MG63 (cell line): ENCODE results near the gene TMEM150B. TPM values are rescaled to one million over a fixed set of nuclear protein-coding genes. Genes with fewer than 3 reads are reported as not detected.

Experiments
- DNase-seq: peaks from one replicate; pipeline ENCODE4 v3.0.0-alpha.2; 2020
- H3K27me3 ChIP-seq: fragments of 250-450 bp; sonication (Bioruptor Pico); 2 replicates; pipeline ENCODE4 v1.5.1; 2020; ENCODE audit warnings: mild to moderate bottlenecking, moderate library complexity
- H3K36me3 ChIP-seq: fragments of 250-450 bp; sonication (Bioruptor Pico); 2 replicates; pipeline ENCODE4 v1.5.1; 2020; ENCODE audit warnings: mild to moderate bottlenecking, moderate library complexity
- H3K4me3 ChIP-seq: fragments of 250-450 bp; sonication (Bioruptor Pico); 2 replicates; pipeline ENCODE4 v1.5.1; 2020; ENCODE audit warnings: mild to moderate bottlenecking, moderate library complexity
- H3K9me3 ChIP-seq: fragments of 250-450 bp; sonication (Bioruptor Pico); 2 replicates; pipeline ENCODE4 v1.5.1; 2020; ENCODE audit warnings: mild to moderate bottlenecking, moderate library complexity
- total RNA-seq: library from RNA; depleted of rRNA; stranded (reverse); fragments of >200 nt; shearing (Covaris generic); gene quantifications from 2 replicates; pipeline ENCODE4 v1.2.3, GENCODE V29; 2014; ENCODE audit warnings: low replicate concordance

Gene TMEM150B
- total RNA-seq, 1 experiment from 2014 or later: not detected

GRCh38 chr19:55358943-55359908, 34.1 kb upstream of the TMEM150B start:
- no peak overlapping the region for H3K4me3 ChIP-seq
- DNase-seq: no peak
- no peaks in the 10 kb centered on the region for H3K36me3 ChIP-seq
- H3K9me3 ChIP-seq: no peaks in the 10 kb centered on the region
- H3K27me3 ChIP-seq: peaks cover 29% of the 10 kb centered on the region

- H3K36me3 ChIP-seq: no peaks in the 10 kb centered on the region
- peaks cover 37% of the 10 kb centered on the region for H3K27me3 ChIP-seq
- no peaks in the 10 kb centered on the region for H3K9me3 ChIP-seq
- DNase-seq: no peak
- H3K4me3 ChIP-seq: no peak overlapping the region
Measured at GRCh38 chr19:55358493-55358892, 33.4 kb upstream of the TMEM150B start.

- no peak overlapping the region for H3K4me3 ChIP-seq
- H3K36me3 ChIP-seq: no peaks in the 10 kb centered on the region
- no peaks in the 10 kb centered on the region for H3K9me3 ChIP-seq
- DNase-seq: no peak
- H3K27me3 ChIP-seq: peaks cover 56% of the 10 kb centered on the region
Measured at GRCh38 chr19:55355213-55355821, 30.2 kb upstream of the TMEM150B start.

GRCh38 chr19:55354698-55355212, 29.6 kb upstream of the TMEM150B start, which contains the start of gene COX6B2:
Gene COX6B2, minus strand, starts transcription at chr19:55354719. Its CDS starts 198 bp downstream, at chr19:55354521.
- Histone ChIP-seq H3K36me3 (no peaks in the 10 kb centered on the region), H3K9me3 (no peaks in the 10 kb centered on the region), H3K27me3 (peaks cover 56% of the 10 kb centered on the region), H3K4me3 (peak within 1 kb of the TSS; percentile 36)
- no peak for DNase-seq

GRCh38 chr19:55353803-55354697, 28.9 kb upstream of the TMEM150B start:
- peaks cover 56% of the 10 kb centered on the region for H3K27me3 ChIP-seq
- no peaks in the 10 kb centered on the region for H3K36me3 ChIP-seq
- DNase-seq: peak; percentile 38
- H3K4me3 ChIP-seq: peak overlapping the region; percentile 36
- no peaks in the 10 kb centered on the region for H3K9me3 ChIP-seq

- H3K27me3 ChIP-seq: peaks cover 56% of the 10 kb centered on the region
- no peaks in the 10 kb centered on the region for H3K9me3 ChIP-seq
- no peak for DNase-seq
Measured at GRCh38 chr19:55353356-55353802, 28.2 kb upstream of the TMEM150B start.

GRCh38 chr19:55352549-55353145, 27.5 kb upstream of the TMEM150B start:
- Histone ChIP-seq H3K4me3 (no peak overlapping the region), H3K27me3 (peaks cover 55% of the 10 kb centered on the region), H3K36me3 (no peaks in the 10 kb centered on the region; the same call in 1 of the 2 replicates), H3K9me3 (no peaks in the 10 kb centered on the region)
- DNase-seq: no peak

More at GRCh38 chr19:55353356-55353802, 28.2 kb upstream of the TMEM150B start:
- Histone ChIP-seq H3K36me3 (no peaks in the 10 kb centered on the region; the same call in 1 of the 2 replicates), H3K4me3 (peak overlapping the region; percentile 36)

GRCh38 chr19:55352040-55352439, 26.9 kb upstream of the TMEM150B start:
- no peaks in the 10 kb centered on the region; the same call in 1 of the 2 replicates for H3K36me3 ChIP-seq
- no peak overlapping the region for H3K4me3 ChIP-seq
- H3K27me3 ChIP-seq: peaks cover 49% of the 10 kb centered on the region
- DNase-seq: no peak
- H3K9me3 ChIP-seq: no peaks in the 10 kb centered on the region

- peaks cover 4% of the 10 kb centered on the region; the same call in 1 of the 2 replicates for H3K36me3 ChIP-seq
- H3K27me3 ChIP-seq: peaks cover 38% of the 10 kb centered on the region
- no peaks in the 10 kb centered on the region for H3K9me3 ChIP-seq
- DNase-seq: no peak
- H3K4me3 ChIP-seq: no peak overlapping the region
Measured at GRCh38 chr19:55350620-55351315, 25.6 kb upstream of the TMEM150B start.

- H3K9me3 ChIP-seq: no peaks in the 10 kb centered on the region
- no peak overlapping the region for H3K4me3 ChIP-seq
- H3K36me3 ChIP-seq: peaks cover 4% of the 10 kb centered on the region; the same call in 1 of the 2 replicates
- peaks cover 19% of the 10 kb centered on the region for H3K27me3 ChIP-seq
- DNase-seq: no peak
Measured at GRCh38 chr19:55348317-55349034, 23.3 kb upstream of the TMEM150B start.

- Histone ChIP-seq H3K27me3 (peaks cover 9% of the 10 kb centered on the region), H3K4me3 (no peak overlapping the region), H3K36me3 (peaks cover 6% of the 10 kb centered on the region; the same call in 1 of the 2 replicates), H3K9me3 (no peaks in the 10 kb centered on the region)
- DNase-seq: no peak
Measured at GRCh38 chr19:55347442-55348009, 22.4 kb upstream of the TMEM150B start.

- no peaks in the 10 kb centered on the region for H3K9me3 ChIP-seq
- peaks cover 13% of the 10 kb centered on the region for H3K36me3 ChIP-seq
- no peak for DNase-seq
Measured at GRCh38 chr19:55346725-55347441, 21.7 kb upstream of the TMEM150B start.

GRCh38 chr19:55345818-55346724, 20.9 kb upstream of the TMEM150B start:
- H3K36me3 ChIP-seq: peaks cover 13% of the 10 kb centered on the region
- DNase-seq: peak; percentile 74
- no peaks in the 10 kb centered on the region for H3K27me3 ChIP-seq
- no peaks in the 10 kb centered on the region for H3K9me3 ChIP-seq
- no peak overlapping the region for H3K4me3 ChIP-seq

More at GRCh38 chr19:55346725-55347441, 21.7 kb upstream of the TMEM150B start:
- no peak overlapping the region for H3K4me3 ChIP-seq
- H3K27me3 ChIP-seq: peaks cover 3% of the 10 kb centered on the region
